ENCODE results near the gene WFDC9. TPM values are rescaled to one million over a fixed set of nuclear protein-coding genes. Genes with fewer than 3 reads are reported as not detected.

Gene WFDC9
- not detected in 2 replicates for total RNA-seq

DNA sequence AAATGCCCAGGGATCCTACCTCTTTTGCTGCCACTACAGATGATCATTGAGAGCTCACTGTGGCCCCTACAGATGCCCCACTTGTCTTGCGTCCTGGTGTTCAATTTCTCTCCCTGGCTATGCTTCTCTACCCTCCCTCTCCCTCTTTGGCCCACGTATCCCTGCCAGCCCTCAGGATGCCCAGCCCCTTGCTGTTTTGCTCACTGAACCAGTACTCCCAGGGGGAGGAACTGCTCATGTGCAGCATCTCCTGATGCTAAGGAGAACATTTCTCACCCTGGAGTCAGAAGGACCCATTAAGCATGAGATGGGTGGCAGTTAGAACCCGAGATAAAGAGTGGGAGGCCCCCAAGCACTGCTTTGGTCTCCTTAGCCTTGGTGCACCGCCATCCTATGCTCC, at the start of gene WFDC9:
Gene WFDC9 (minus strand): TSS at position 101 of the 400 bp plus-strand sequence. CDS start 21,103 bp downstream, outside the sequence.

DNA sequence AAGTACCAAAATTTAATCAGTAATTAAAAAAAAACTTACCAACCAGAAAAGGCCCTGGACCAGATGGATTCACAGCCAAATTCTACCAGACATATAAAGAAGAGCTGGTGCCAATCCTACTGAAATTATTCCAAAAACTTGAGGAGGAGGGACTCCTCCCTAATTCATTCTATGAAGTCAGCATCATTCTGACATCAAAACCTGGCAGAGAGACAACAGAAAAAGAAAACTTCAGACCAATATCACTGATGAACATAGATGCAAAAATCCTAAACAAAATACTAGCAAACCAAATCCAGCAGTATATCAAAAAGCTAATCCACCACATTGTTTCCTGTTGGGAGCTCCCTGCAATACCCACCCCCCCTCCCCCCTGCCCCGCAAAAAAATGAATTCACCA, 39.1 kb upstream of the WFDC9 start, which contains the start of gene WFDC11:
Gene WFDC11 (minus strand): TSS at position 101 of the 400 bp plus-strand sequence. CDS start 19,639 bp downstream, outside the sequence.

DNA sequence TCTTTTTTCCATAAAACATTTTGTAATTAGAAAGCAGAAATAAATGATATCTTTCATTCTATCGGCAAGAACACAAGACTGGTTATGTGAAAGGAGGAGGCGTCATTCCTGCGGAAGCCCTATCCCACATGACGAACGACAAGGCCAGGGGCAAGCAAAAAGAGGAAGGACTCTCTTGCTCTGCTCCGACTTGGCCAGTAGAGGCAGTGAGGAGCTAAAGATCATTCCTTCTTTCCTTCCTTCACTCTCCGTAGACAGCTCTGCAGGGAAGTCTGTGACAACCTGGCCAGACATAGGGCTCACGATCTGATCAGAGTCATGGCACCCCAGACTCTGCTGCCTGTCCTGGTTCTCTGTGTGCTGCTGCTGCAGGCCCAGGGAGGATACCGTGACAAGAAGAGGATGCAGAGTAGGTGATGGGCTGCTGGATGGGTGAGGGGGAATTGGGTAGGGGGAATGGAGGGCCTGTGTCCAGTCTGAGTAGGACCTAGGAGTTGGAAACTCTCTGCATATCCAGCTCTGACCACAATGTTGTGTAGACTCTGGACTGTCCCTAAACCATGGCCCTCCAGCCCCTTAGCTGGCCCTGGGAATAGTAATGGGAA, 1.5 kb downstream of the WFDC9 start, which contains the start of gene WFDC10A:
Gene WFDC10A (plus strand): TSS at position 244 of the 605 bp plus-strand sequence. CDS start 75 bp downstream, at position 319.

DNA sequence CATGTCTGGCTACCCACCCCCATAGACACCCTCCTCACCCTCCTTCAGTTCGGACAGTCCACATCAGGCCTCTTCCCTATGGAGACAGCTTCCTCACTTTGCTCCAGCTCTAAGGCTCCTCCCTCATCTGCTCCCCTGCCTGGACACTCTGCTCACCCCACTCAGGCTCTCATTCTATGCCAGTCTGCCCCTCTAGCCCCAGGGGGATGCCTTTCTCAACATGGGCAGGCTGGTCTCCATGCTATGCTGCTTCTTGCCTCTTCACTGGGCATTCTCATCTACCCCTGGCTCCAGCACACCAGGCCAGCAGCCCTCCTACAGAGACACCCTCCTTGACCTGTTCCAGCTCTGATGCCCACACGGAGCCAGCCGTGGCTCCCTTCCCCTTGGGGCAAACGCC, 51.9 kb downstream of the WFDC9 start, which contains the start of gene WFDC8:
Gene WFDC8 (minus strand): TSS at position 101 of the 400 bp plus-strand sequence. CDS start 37 bp downstream, at position 64.

Other genes starting within 250 kb of the WFDC9 start
- 0.30 and 1.2 TPM in 2 replicates for gene DBNDD2, start 223.0 kb downstream of the WFDC9 start, total RNA-seq
- 27.6 and 40.4 TPM in 2 replicates for gene PIGT, start 215.1 kb downstream of the WFDC9 start, total RNA-seq
- not detected in 2 replicates for gene WFDC2, start 161.5 kb downstream of the WFDC9 start, total RNA-seq
- gene SPINT3, start 115.7 kb downstream of the WFDC9 start, total RNA-seq: not detected in 2 replicates
- not detected in 2 replicates for gene WFDC6, start 91.8 kb downstream of the WFDC9 start, total RNA-seq
- not detected in 2 replicates for gene EPPIN, start 83.9 kb downstream of the WFDC9 start, total RNA-seq
- not detected in 2 replicates for gene WFDC8, start 52.0 kb downstream of the WFDC9 start, total RNA-seq
- gene WFDC10A, start 1.5 kb downstream of the WFDC9 start, total RNA-seq: not detected in 2 replicates
- gene WFDC11, start 39.0 kb upstream of the WFDC9 start, total RNA-seq: not detected in 2 replicates
- gene WFDC13, start 70.8 kb upstream of the WFDC9 start, total RNA-seq: not detected in 2 replicates
- gene WFDC10B, start 73.7 kb upstream of the WFDC9 start, total RNA-seq: not detected in 2 replicates
- not detected in 2 replicates for gene SPINT4, start 91.1 kb upstream of the WFDC9 start, total RNA-seq
- 0.89 TPM in 1 of 2 replicates, not detected in the other for gene WFDC3, start 160.6 kb upstream of the WFDC9 start, total RNA-seq
- 10.7 and 13.4 TPM in 2 replicates for gene DNTTIP1, start 160.7 kb upstream of the WFDC9 start, total RNA-seq
- 2.1 and 11.3 TPM in 2 replicates for gene UBE2C, start 181.4 kb upstream of the WFDC9 start, total RNA-seq
- gene TNNC2, start 196.0 kb upstream of the WFDC9 start, total RNA-seq: not detected in 2 replicates
- gene SNX21, start 202.5 kb upstream of the WFDC9 start, total RNA-seq: 33.3 and 34.7 TPM in 2 replicates
- 23.4 and 43.1 TPM in 2 replicates for gene ACOT8, start 226.1 kb upstream of the WFDC9 start, total RNA-seq
- 6.0 and 8.6 TPM in 2 replicates for gene ZSWIM3, start 226.3 kb upstream of the WFDC9 start, total RNA-seq
- 2.7 and 4.1 TPM in 2 replicates for gene ZSWIM1, start 249.9 kb upstream of the WFDC9 start, total RNA-seq

Measured in smooth muscle cell of the umbilical artery (primary cell).